Trophoblast cell (in vitro differentiated cells and primary cell): Measurements from ENCODE around the gene LRP1B.
"Not testable (repeated sequence)": the region's sequence is repeated elsewhere in the genome, so short reads cannot be mapped to it uniquely, and the experiment has no call there.

ENCODE experiments used
- DNase-seq, 2 donors: peaks; one replicate each; pipeline ENCODE4 v3.0.0-alpha.2; 2016
- H2AFZ ChIP-seq: 2 replicates; pipeline ENCODE4 v1.6.1; 2013; ENCODE audit warnings: low read length, moderate library complexity, mild to moderate bottlenecking; ENCODE audit not compliant: insufficient read depth, poor library complexity
- H2AK5ac ChIP-seq: 2 replicates; pipeline ENCODE4 v1.6.1; 2013; ENCODE audit warnings: mild to moderate bottlenecking, low read length
- H2BK120ac ChIP-seq: 2 replicates; pipeline ENCODE4 v1.6.1; 2013; ENCODE audit warnings: low read length, mild to moderate bottlenecking, moderate library complexity; ENCODE audit not compliant: insufficient read depth, poor library complexity
- H2BK12ac ChIP-seq: 2 replicates; pipeline ENCODE4 v1.6.1; 2013; ENCODE audit warnings: mild to moderate bottlenecking, low read length, moderate library complexity
- H2BK5ac ChIP-seq: 2 replicates; pipeline ENCODE4 v1.6.1; 2013; ENCODE audit warnings: low read length, low read depth, moderate library complexity, mild to moderate bottlenecking; ENCODE audit not compliant: poor library complexity
- H3K14ac ChIP-seq: 2 replicates; pipeline ENCODE4 v1.6.1; 2013; ENCODE audit warnings: mild to moderate bottlenecking, low read length
- H3K18ac ChIP-seq: 2 replicates; pipeline ENCODE4 v1.6.1; 2013; ENCODE audit warnings: mild to moderate bottlenecking, low read length
- H3K23ac ChIP-seq: 2 replicates; pipeline ENCODE4 v1.6.1; 2013; ENCODE audit warnings: low read length
- H3K27ac ChIP-seq: 2 replicates; pipeline ENCODE4 v1.5.1; 2013; ENCODE audit warnings: low read depth, mild to moderate bottlenecking, inconsistent platforms, low read length, moderate library complexity
- H3K27me3 ChIP-seq: 2 replicates; pipeline ENCODE4 v1.6.1; 2013; ENCODE audit warnings: inconsistent platforms, mild to moderate bottlenecking, low read length, moderate library complexity; ENCODE audit not compliant: insufficient read depth
- H3K36me3 ChIP-seq, 2 experiments: 1 replicate in 1 of 2; 2 replicates in 1 of 2; pipeline ENCODE4 v1.6.1; 2013; ENCODE audit warnings: low read length in 2 of 2, mild to moderate bottlenecking in 2 of 2, moderate library complexity in 1 of 2; ENCODE audit not compliant: insufficient read depth in 2 of 2, control insufficient read depth in 1 of 2
- H3K4ac ChIP-seq: 2 replicates; pipeline ENCODE4 v1.6.1; 2013; ENCODE audit warnings: low read depth, mild to moderate bottlenecking, low read length, moderate library complexity
- H3K4me1 ChIP-seq, 2 experiments: 1 replicate in 1 of 2; 2 replicates in 1 of 2; pipeline ENCODE4 v1.6.1; 2013; ENCODE audit warnings: low read length in 2 of 2, mild to moderate bottlenecking in 2 of 2, moderate library complexity in 1 of 2; ENCODE audit not compliant: insufficient read depth in 2 of 2, control insufficient read depth in 1 of 2
- H3K4me2 ChIP-seq: 2 replicates; pipeline ENCODE4 v1.6.1; 2013; ENCODE audit warnings: inconsistent platforms, mild to moderate bottlenecking, low read length, moderate library complexity
- H3K4me3 ChIP-seq: 2 replicates; pipeline ENCODE4 v1.5.1; 2013; ENCODE audit warnings: mild to moderate bottlenecking, low read depth, low read length, inconsistent platforms
- H3K79me1 ChIP-seq: one replicate; pipeline ENCODE4 v1.6.1; 2013; ENCODE audit warnings: low read length
- H3K79me2 ChIP-seq: 2 replicates; pipeline ENCODE4 v1.6.1; 2013; ENCODE audit warnings: low read length, mild to moderate bottlenecking; ENCODE audit not compliant: control insufficient read depth, insufficient read depth, poor library complexity
- H3K9ac ChIP-seq: 2 replicates; pipeline ENCODE4 v1.6.1; 2013; ENCODE audit warnings: mild to moderate bottlenecking, low read length
- H3K9me3 ChIP-seq: 2 replicates; pipeline ENCODE4 v1.6.1; 2013; ENCODE audit warnings: low read depth, mild to moderate bottlenecking, control low read depth, inconsistent platforms, low read length; ENCODE audit not compliant: insufficient read depth
- H4K12ac ChIP-seq: 2 replicates; pipeline ENCODE4 v1.6.1; 2013; ENCODE audit warnings: low read depth, mild to moderate bottlenecking, low read length, moderate library complexity
- H4K8ac ChIP-seq: 2 replicates; pipeline ENCODE4 v1.6.1; 2013; ENCODE audit warnings: low read depth, mild to moderate bottlenecking, low read length, moderate library complexity
- H4K91ac ChIP-seq: one replicate; pipeline ENCODE4 v1.6.1; 2013; ENCODE audit warnings: low read depth, mild to moderate bottlenecking, low read length, moderate library complexity
- WGBS: extraction: QIAGEN DNeasy Blood & Tissue Kit; methylation state at CpG from one replicate; pipeline ENCODE4 v1.1.7; 2013; ENCODE audit warnings: missing lambda C conversion rate; ENCODE audit not compliant: insufficient read length, insufficient coverage; ENCODE audit errors: extremely low coverage; 5-methylcytosine and 5-hydroxymethylcytosine counted together

The LRP1B gene

DNA sequence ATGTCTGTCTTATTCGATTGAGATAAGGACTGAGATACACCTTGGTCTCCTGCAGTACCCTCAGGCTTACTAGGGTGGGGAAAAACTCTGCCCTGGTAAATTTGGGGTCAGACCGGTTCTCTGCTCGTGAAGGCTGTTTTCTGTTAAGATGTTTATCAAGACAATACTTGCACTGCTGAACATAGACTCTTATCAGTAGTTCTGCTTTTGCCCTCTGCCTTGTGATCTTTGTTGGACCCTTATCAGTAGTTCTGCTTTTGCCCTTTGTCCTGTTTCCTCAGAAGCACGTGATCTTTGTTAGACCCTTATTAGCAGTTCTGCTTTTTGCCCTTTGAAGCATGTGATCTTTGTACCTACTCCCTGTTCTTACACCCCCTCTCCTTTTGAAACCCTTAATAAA, 1715.8 kb downstream of the LRP1B start:
- WGBS: no CpG with 5 or more reads among the region's 4 CpGs
- DNase-seq, H3K79me1 ChIP-seq, H4K91ac ChIP-seq, H3K27me3 ChIP-seq, H2BK5ac ChIP-seq, H2BK120ac ChIP-seq, H3K4ac ChIP-seq, H2AFZ ChIP-seq, H4K8ac ChIP-seq, H3K23ac ChIP-seq, H3K14ac ChIP-seq, H4K12ac ChIP-seq, H3K4me2 ChIP-seq, H3K36me3 ChIP-seq, H3K4me3 ChIP-seq, H3K79me2 ChIP-seq, H2AK5ac ChIP-seq, H3K9me3 ChIP-seq, H3K27ac ChIP-seq, H2BK12ac ChIP-seq, H3K18ac ChIP-seq, H3K9ac ChIP-seq, H3K4me1 ChIP-seq: not testable (repeated sequence)

DNA sequence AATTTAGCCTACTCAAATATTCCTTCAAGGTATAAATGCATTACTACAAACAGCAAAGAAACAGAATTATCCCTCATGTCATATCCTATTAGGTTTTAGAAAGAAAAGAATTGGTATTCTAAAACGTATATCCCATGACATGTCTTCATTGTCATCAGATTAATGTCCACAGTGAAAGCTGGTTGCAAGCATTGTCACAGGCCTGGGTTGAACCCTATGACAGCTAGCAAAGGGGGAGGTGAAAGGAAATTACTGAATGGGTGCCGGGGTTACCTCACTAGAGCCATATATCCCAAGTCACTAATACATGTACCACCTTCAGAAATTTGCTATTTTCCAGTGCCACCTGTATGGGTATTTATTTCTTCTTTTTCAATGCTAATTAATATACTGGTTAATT, 1720.1 kb downstream of the LRP1B start:
- Histone ChIP-seq H3K9me3 (peaks cover under 1% of the 10 kb centered on the region), H2BK12ac (no peak overlapping the region), H3K4me2 (no peak overlapping the region), H3K27me3 (no peaks in the 10 kb centered on the region), H3K9ac (no peak overlapping the region), H2BK120ac (no peak overlapping the region), H4K8ac (no peak overlapping the region), H3K79me1 (no peaks in the 10 kb centered on the region), H4K91ac (no peak overlapping the region), H3K27ac (no peak overlapping the region), H3K4me1 (no peaks in the 10 kb centered on the region), H3K23ac (no peak overlapping the region), H2BK5ac (no peak overlapping the region), H4K12ac (no peak overlapping the region), H3K18ac (no peak overlapping the region), H3K79me2 (no peaks in the 10 kb centered on the region), H3K4ac (no peak overlapping the region), H2AFZ (no peak overlapping the region), H2AK5ac (no peak overlapping the region), H3K4me3 (no peak overlapping the region), H3K36me3 (no peaks in the 10 kb centered on the region), H3K14ac (no peak overlapping the region)
- DNase-seq: no peak
- no CpG with 5 or more reads among the region's 2 CpGs for WGBS

- H4K8ac ChIP-seq: no peak overlapping the region
- no peaks in the 10 kb centered on the region for H3K36me3 ChIP-seq
- no peak overlapping the region for H2BK12ac ChIP-seq
- H3K4me3 ChIP-seq: no peak overlapping the region
- H2BK5ac ChIP-seq: no peak overlapping the region
- H3K14ac ChIP-seq: no peak overlapping the region
- H3K27ac ChIP-seq: peak overlapping the region; percentile 28
- H3K4me2 ChIP-seq: no peak overlapping the region
- H3K79me1 ChIP-seq: no peaks in the 10 kb centered on the region
- no peak overlapping the region for H2AFZ ChIP-seq
- H3K79me2 ChIP-seq: no peaks in the 10 kb centered on the region
- H4K12ac ChIP-seq: no peak overlapping the region
- H3K27me3 ChIP-seq: no peaks in the 10 kb centered on the region
- DNase-seq: no peak
- no peak overlapping the region for H3K9ac ChIP-seq
- no peak overlapping the region for H3K18ac ChIP-seq
- no peak overlapping the region for H4K91ac ChIP-seq
- no CpG with 5 or more reads among the region's 2 CpGs for WGBS
- no peak overlapping the region for H3K4ac ChIP-seq
- H3K4me1 ChIP-seq: peaks cover 8 to 11% of the 10 kb centered on the region in 2 experiments
- H2AK5ac ChIP-seq: no peak overlapping the region
- no peaks in the 10 kb centered on the region for H3K9me3 ChIP-seq
- no peak overlapping the region for H2BK120ac ChIP-seq
- no peak overlapping the region for H3K23ac ChIP-seq
Observed at GRCh38 chr2:140401056-140401455, 1729.8 kb downstream of the LRP1B start.

DNA sequence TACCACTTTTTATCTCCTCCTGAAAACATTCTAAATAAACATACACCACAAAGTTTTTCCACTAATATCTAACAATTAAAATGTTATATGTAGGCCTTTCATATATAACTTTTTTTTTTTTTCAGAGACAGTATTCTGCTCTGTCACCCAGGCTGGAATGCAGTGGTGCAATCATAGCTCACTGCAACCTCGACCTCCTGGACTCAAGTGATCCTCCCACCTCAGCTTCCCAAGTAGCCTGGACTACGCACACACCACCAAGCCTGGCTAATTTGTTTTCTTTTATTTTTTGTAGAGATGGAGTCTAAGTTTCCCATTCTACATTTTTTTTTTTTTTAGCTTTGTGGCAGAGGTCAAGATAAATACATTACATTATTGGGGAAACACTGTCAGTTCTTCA, 1738.0 kb downstream of the LRP1B start:
- H3K27me3 ChIP-seq: no peaks in the 10 kb centered on the region
- H3K4me2 ChIP-seq: no peak overlapping the region
- H2AK5ac ChIP-seq: no peak overlapping the region
- no peaks in the 10 kb centered on the region for H3K79me2 ChIP-seq
- no peak overlapping the region for H2BK120ac ChIP-seq
- no peak overlapping the region for H4K8ac ChIP-seq
- H2AFZ ChIP-seq: no peak overlapping the region
- H3K9me3 ChIP-seq: no peaks in the 10 kb centered on the region
- H3K4ac ChIP-seq: no peak overlapping the region
- H3K18ac ChIP-seq: no peak overlapping the region
- no peak overlapping the region for H4K91ac ChIP-seq
- no peak overlapping the region for H4K12ac ChIP-seq
- H3K36me3 ChIP-seq: no peaks in the 10 kb centered on the region
- WGBS: no CpG with 5 or more reads among the region's 2 CpGs
- H3K79me1 ChIP-seq: no peaks in the 10 kb centered on the region
- H2BK12ac ChIP-seq: no peak overlapping the region
- H3K9ac ChIP-seq: no peak overlapping the region
- H3K14ac ChIP-seq: no peak overlapping the region
- no peak overlapping the region for H3K23ac ChIP-seq
- peaks cover 0 to 4% of the 10 kb centered on the region in 2 experiments for H3K4me1 ChIP-seq
- no peak overlapping the region for H3K4me3 ChIP-seq
- no peak for DNase-seq
- no peak overlapping the region for H3K27ac ChIP-seq
- H2BK5ac ChIP-seq: no peak overlapping the region
